Ishikawa (cell line): ENCODE measurements around the gene GALNTL6.

ENCODE experiments used
- CEBPB ChIP-seq: IDR thresholded peaks from 2 replicates; pipeline ENCODE4 v1.6.1; 2012
- CREB1 ChIP-seq: IDR thresholded peaks from 2 replicates; pipeline ENCODE4 v1.6.1; 2012; ENCODE audit warnings: low read depth
- EGR1 ChIP-seq: IDR thresholded peaks from 2 replicates; pipeline ENCODE4 v1.6.1; 2012
- EP300 ChIP-seq: IDR thresholded peaks from 2 replicates; pipeline ENCODE4 v1.6.1; 2012; ENCODE audit warnings: borderline replicate concordance
- FOXM1 ChIP-seq: IDR thresholded peaks from 2 replicates; pipeline ENCODE4 v1.6.1; 2012; ENCODE audit warnings: low read depth, borderline replicate concordance
- MAX ChIP-seq: IDR thresholded peaks from 2 replicates; pipeline ENCODE4 v1.6.1; 2012
- NFIC ChIP-seq: IDR thresholded peaks from 2 replicates; pipeline ENCODE4 v1.6.1; 2012
- RAD21 ChIP-seq: IDR thresholded peaks from 2 replicates; pipeline ENCODE4 v1.6.1; 2012; ENCODE audit warnings: low read depth
- REST ChIP-seq: IDR thresholded peaks from 2 replicates; pipeline ENCODE4 v1.6.1; 2012; ENCODE audit warnings: low read depth, mild to moderate bottlenecking
- TAF1 ChIP-seq: IDR thresholded peaks from 2 replicates; pipeline ENCODE4 v1.6.1; 2012; ENCODE audit warnings: low read depth, mild to moderate bottlenecking
- TCF12 ChIP-seq: IDR thresholded peaks from 2 replicates; pipeline ENCODE4 v1.6.1; 2012; ENCODE audit warnings: low read depth
- TEAD4 ChIP-seq: IDR thresholded peaks from 2 replicates; pipeline ENCODE4 v1.6.1; 2012
- USF1 ChIP-seq: IDR thresholded peaks from 2 replicates; pipeline ENCODE4 v1.6.1; 2012
- YY1 ChIP-seq: IDR thresholded peaks from 2 replicates; pipeline ENCODE4 v1.6.1; 2012; ENCODE audit warnings: low read depth
- ZBTB7A ChIP-seq: IDR thresholded peaks from 2 replicates; pipeline ENCODE4 v1.6.1; 2012; ENCODE audit warnings: low read depth

The GALNTL6 gene

GRCh38 chr4:172791841-172792240 is 978.6 kb downstream of the GALNTL6 start:
- TF ChIP-seq MAX = no peak
- no peak for TF ChIP-seq NFIC
- no peak for TF ChIP-seq ZBTB7A
- no peak for TF ChIP-seq TAF1
- TF ChIP-seq TEAD4 = no peak
- TF ChIP-seq FOXM1 = no peak
- no peak for TF ChIP-seq USF1
- TF ChIP-seq RAD21 = no peak
- no peak for TF ChIP-seq TCF12
- TF ChIP-seq REST = no peak
- no peak for TF ChIP-seq EGR1
- no peak for TF ChIP-seq CEBPB
- TF ChIP-seq CREB1 = no peak

- TF ChIP-seq MAX (no peak), REST (no peak), CREB1 (no peak), EGR1 (no peak), EP300 (no peak), TCF12 (no peak), TAF1 (no peak), RAD21 (no peak), YY1 (no peak), NFIC (no peak), TEAD4 (no peak), USF1 (no peak), FOXM1 (no peak), CEBPB (no peak), ZBTB7A (no peak)
These were observed 980.5 kb downstream of the GALNTL6 start for GRCh38 chr4:172793565-172794306.

- TF ChIP-seq USF1 (no peak), NFIC (no peak), YY1 (no peak)
These were observed 981.1 kb downstream of the GALNTL6 start for GRCh38 chr4:172794307-172794703.

GRCh38 chr4:172802032-172802431 is 988.8 kb downstream of the GALNTL6 start:
- TF ChIP-seq ZBTB7A = no peak
- TF ChIP-seq YY1 = no peak
- no peak for TF ChIP-seq USF1
- TF ChIP-seq MAX = no peak
- no peak for TF ChIP-seq TEAD4
- no peak for TF ChIP-seq CREB1
- no peak for TF ChIP-seq RAD21
- no peak for TF ChIP-seq EGR1
- no peak for TF ChIP-seq EP300
- no peak for TF ChIP-seq TCF12
- TF ChIP-seq NFIC = no peak
- no peak for TF ChIP-seq TAF1

GRCh38 chr4:172806841-172807240 is 993.6 kb downstream of the GALNTL6 start:
- no peak for TF ChIP-seq REST
- no peak for TF ChIP-seq CREB1
- TF ChIP-seq ZBTB7A = no peak
- no peak for TF ChIP-seq CEBPB
- TF ChIP-seq MAX = no peak
- no peak for TF ChIP-seq TCF12
- TF ChIP-seq NFIC = no peak
- TF ChIP-seq YY1 = no peak
- TF ChIP-seq TAF1 = no peak
- TF ChIP-seq USF1 = no peak
- no peak for TF ChIP-seq TEAD4
- no peak for TF ChIP-seq EP300
